Activated CD8-positive, alpha-beta memory T cell treated with anti-CD3 and anti-CD28 coated beads, Interleukin-2, amount 50 U/mL, for 24 hours (primary cell): Measurements from ENCODE around the gene MIB2.
"Not testable (repeated sequence)": the region's sequence is repeated elsewhere in the genome, so short reads cannot be mapped to it uniquely, and the experiment has no call there.

Experiments
- DNase-seq: peaks from one replicate; pipeline ENCODE4 v3.0.0-alpha.2; 2020; ENCODE audit errors: extremely low read depth

The MIB2 gene

DNA sequence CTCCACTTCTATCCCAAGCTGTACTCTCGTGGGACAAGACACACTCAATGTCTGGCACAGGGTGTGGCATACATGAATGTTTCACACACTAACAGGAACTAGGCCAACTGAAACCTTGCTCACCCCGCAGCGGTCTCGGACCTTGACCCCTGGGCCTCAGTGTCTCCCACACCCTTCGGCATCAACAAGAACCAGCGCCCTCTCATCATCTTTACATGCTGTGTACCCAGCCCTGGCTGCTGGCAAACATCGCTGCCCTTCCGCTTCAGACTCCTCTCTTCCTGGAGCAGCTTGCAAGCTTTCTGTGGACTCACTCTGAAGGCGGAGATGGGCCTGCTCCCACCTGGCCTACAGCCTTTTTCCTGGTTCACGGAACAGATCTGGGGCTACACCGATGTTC lies 33.0 kb downstream of the MIB2 start:
- not testable (repeated sequence) for DNase-seq

DNA sequence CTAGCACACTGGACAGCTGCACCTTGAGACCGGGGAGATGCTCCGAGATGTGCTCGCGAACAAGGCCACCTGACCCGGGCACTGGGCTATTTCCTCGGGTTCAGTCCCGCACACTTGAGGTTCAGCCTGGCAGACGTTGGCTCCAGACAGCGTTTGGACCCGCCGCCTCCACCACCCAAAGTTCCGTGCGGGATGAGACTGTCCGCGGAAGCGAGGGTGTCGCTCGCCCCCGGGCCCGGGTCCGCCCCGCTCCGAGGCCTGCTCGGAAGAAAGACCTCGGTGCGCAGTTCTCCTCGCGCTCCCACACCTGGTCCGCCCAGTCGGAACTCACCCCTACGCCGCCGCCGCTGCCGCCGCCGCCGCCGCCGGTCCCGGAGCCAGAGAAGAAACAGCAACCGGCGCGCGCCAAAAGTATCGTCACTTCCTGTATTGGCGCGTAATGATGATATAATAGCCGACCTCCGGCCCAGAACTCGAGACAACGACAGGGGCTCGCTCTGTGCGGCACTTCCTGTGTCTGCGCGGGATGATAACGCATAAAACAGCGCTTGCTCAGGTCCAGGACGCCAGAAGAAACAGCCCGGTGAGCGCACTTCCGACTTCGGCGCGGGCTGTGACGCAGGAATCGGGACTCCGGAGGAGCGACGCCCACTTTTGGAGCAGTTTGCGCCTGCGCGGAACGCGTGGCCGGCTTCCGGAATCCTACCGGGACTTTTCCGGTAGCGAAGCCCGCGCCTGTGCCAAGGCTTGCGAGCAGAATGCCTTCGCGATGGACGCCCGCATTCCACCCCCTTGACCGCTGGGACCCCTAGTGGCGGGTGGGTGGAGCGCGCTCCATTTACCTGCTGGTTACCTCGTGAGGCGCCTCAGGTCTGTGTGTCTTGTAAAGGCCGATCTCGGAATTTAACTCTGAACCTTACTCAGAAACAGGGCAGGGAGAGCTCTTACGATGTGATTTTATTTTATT lies 43.6 kb downstream of the MIB2 start, which contains the start of gene CDK11B:
CDK11B (minus strand) TSS at position 422 of the 967 bp plus-strand sequence. CDS start 1,519 bp downstream, outside the sequence.
- peak; percentile 97 for DNase-seq

- not testable (repeated sequence) for DNase-seq
Measured at GRCh38 chr1:1662392-1662791, 47.1 kb downstream of the MIB2 start.

GRCh38 chr1:1662830-1663560 lies 47.7 kb downstream of the MIB2 start:
- DNase-seq: not testable (repeated sequence)

- DNase-seq: not testable (repeated sequence)
Measured at GRCh38 chr1:1664318-1664717, 49.0 kb downstream of the MIB2 start.

- no peak for DNase-seq
Measured at GRCh38 chr1:1664941-1665814, 49.9 kb downstream of the MIB2 start.

DNA sequence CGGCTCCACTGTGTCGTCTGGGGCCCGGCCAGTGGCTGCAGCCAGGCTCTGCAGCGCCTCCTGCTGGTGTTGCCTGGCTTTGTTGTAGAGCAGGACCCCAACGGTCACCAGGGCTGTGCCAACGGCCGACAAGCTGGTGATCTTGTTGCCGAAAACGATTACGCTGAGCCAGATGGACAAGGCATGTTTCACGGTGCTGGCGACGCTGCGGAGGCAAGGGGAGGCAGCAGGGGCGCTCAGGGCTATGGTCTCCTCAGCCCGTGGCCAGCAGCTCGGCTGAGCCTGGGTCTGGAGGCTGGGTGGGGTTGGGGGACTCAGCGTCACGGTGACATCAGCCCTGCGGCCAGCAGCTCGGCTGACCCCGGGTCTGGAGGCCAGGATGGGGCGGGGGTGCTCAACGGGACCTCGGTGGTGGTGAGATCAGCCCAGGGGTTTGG lies 50.5 kb downstream of the MIB2 start:
- no peak for DNase-seq

GRCh38 chr1:1666526-1666925 lies 51.2 kb downstream of the MIB2 start:
- no peak for DNase-seq

GRCh38 chr1:1669468-1670440 lies 54.5 kb downstream of the MIB2 start:
- no peak for DNase-seq

GRCh38 chr1:1670866-1671265 lies 55.6 kb downstream of the MIB2 start:
- no peak for DNase-seq

DNA sequence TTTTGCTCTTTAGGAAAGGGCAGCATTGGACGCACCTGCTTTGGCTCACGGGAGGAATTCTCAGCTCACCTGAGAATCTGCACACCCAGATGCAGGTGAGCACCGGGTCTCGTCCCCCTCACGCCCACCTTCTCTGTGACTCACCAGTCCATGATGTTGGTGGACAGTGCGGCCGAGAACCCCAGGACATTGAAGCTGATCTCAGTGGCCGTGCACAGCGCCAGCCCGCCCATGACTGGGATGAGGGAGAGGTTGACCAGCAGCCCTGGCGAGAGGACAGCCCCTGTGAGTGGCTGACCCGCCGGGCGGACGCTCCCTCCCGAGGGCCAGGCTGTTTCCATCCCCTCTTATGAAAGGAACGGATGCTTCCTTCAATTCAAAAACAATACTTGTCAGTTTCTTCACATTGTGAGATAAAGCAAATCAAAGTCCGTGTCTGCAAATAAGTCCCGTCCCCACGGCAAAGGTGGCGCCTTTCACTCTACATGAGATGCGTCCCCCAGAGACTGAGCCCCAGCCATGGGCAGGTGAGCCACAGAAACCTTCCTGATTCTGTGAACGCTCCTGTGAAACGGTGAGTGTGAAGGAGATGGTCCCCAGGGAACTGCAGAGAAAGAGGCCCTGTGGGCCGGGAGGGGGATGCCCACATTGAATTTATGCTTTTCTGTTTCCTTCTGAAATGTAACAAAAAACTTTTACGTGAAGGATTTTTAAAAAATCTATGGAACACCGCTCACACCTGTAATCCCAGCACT lies 56.2 kb downstream of the MIB2 start:
- no peak for DNase-seq

GRCh38 chr1:1672181-1672965 lies 57.1 kb downstream of the MIB2 start:
- DNase-seq: no peak

DNA sequence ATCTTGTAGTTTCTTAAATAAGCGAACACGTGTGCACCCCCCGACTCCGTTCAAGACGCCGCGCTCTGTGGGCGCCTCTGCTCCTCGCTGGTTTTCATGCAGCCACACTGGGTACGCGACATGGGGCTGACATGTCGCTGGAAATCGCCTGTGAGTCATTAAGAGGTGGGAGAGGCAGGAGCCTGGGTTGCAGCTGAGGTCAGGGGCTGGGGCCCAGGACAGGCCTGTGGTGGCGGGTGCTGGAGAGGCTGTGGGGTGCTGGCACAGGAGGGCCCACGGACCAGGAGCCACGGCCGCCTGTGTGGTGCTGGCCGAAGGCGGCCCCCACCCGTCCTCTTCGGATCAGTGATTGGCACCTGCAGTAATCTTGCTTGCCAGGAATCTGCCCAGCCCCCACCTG lies 59.5 kb downstream of the MIB2 start:
- not testable (repeated sequence) for DNase-seq

DNA sequence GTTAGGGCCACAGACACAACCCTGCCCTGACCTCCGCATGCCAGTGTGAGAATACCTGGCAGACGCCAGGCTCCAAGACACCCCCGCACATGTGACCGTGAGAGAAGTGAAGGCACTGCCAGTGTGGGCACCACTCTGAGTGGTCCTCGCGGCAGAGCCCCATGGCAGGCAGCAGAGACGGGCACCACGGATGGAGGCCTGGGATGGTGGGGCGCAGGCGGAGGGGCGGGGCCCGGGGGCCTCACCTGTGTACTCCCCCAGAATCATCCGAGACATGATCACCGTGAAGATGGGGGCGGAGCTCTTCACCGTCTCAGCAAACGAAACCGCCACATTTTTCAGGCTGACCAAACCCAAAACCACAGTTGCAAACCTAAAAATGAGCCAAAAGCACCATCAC lies 59.9 kb downstream of the MIB2 start:
- not testable (repeated sequence) for DNase-seq

DNA sequence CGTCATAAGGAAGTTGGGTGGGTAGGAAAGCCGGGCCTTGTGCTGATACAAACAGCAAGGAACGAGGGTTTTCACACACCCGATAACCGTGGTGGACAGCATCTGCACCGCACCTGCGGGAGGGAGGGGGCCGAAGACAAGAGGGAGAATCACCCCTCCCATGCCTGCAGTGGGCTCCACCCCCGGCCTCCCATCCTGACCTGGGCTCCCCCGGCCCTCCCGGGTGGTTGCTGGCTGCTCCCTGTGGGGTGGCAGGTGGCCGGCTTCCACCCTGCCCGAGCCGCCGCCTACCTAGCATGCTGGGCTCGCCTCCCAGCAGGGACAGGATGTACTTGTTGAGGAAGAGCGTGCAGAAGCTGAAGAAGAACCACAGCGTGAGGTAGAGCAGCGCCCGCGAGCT lies 60.8 kb downstream of the MIB2 start:
- DNase-seq: not testable (repeated sequence)

GRCh38 chr1:1677718-1678580 lies 62.6 kb downstream of the MIB2 start:
- no peak for DNase-seq

DNA sequence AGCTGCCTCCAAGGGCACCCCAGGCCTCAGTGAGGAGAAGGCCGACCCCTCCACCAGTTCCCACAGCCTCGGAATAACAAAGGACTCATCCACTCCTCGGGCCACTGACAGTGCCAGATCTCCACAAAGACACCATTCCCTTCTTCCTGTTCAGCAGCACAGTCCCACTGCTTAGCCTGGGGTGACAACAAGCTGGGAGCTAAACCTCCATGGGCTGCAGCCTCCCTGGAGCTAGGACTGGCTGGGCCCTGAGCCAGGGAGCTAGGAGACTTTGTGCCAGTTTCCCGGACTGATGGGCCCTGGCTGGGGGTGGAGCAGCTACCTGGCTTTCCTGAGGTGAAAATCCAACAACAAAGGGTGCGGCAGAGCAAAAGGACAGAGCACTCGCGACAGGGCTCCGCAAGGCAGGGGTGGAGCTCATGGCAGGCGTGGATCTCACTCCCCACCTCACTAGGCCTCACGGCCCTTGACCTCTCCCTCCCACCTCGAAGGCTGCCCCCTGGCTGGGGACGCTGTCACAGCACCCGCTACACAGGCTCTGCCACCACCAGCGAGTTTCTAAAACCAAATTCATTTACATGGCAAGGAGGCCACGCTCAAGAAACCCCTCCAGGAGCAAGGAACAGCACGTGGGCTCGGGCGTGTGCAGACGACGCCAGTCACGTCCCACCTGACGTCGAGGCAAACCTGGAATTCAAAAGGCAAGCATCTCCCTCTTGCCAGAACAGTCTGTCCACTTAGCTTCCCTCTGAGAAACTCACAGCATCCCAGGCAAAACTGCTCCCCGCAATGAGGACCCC lies 63.5 kb downstream of the MIB2 start:
- peak; percentile 23 for DNase-seq
